ENCODE results near the gene ABL2. TPM values are rescaled to one million over a fixed set of nuclear protein-coding genes. Genes with fewer than 3 reads are reported as not detected.

The ABL2 gene
- total RNA-seq, 1 experiment from 2014 or later: 27.9 TPM

DNA sequence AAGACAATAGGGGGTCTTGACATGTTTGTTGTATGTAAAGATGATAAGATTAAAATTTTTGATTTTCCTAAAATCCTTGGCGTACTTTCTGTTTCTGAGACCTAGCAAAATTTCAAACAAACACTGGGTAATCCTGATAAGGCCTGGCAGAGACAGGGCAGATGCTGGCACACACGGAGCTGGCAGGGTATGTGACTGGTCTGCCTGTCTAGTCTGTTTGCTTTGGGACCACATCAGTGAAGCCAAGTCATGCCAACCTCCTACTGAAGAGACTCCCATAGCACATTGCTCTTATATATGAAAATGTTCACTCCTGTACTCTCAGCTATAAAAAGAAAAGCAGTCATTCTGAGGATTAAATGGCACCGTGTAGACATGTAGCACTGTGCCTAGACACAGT, 133.6 kb downstream of the ABL2 start:
- no peak for TF ChIP-seq EZH2 (IDR thresholded peaks at IDR 0.05; ENCODE audit: borderline replicate concordance, low read depth, low read length, poor library complexity, severe bottlenecking)
- TF ChIP-seq, protein P1, sequence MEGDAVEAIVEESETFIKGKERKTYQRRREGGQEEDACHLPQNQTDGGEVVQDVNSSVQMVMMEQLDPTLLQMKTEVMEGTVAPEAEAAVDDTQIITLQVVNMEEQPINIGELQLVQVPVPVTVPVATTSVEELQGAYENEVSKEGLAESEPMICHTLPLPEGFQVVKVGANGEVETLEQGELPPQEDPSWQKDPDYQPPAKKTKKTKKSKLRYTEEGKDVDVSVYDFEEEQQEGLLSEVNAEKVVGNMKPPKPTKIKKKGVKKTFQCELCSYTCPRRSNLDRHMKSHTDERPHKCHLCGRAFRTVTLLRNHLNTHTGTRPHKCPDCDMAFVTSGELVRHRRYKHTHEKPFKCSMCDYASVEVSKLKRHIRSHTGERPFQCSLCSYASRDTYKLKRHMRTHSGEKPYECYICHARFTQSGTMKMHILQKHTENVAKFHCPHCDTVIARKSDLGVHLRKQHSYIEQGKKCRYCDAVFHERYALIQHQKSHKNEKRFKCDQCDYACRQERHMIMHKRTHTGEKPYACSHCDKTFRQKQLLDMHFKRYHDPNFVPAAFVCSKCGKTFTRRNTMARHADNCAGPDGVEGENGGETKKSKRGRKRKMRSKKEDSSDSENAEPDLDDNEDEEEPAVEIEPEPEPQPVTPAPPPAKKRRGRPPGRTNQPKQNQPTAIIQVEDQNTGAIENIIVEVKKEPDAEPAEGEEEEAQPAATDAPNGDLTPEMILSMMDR (conservative IDR thresholded peaks at IDR 0.05; ENCODE audit: low read depth, low read length): no peak
- Histone ChIP-seq H3K27ac (ENCODE audit: low read depth, low read length, poor library complexity, severe bottlenecking) (no peak overlapping the region), H3K27me3 (replicated peaks; ENCODE audit: insufficient read depth, low read depth, low read length, poor library complexity) (no peaks in the 10 kb centered on the region), H3K9me3 (ENCODE audit: low read depth, low read length, poor library complexity, severe bottlenecking) (no peaks in the 10 kb centered on the region), H3K4me3 (ENCODE audit: low read depth, low read length, poor library complexity, severe bottlenecking) (no peak overlapping the region), H3K36me3 (ENCODE audit: insufficient read depth, low read length, poor library complexity, severe bottlenecking) (peaks cover 48% of the 10 kb centered on the region), H3K4me1 (ENCODE audit: insufficient read depth, low read length, poor library complexity, severe bottlenecking) (peaks cover 7% of the 10 kb centered on the region)
- intact Hi-C loops (cut with micrococcal nuclease; ENCODE audit: unreplicated experiment): no loop called here
- ChIA-PET CTCF (no interaction called here), POLR2A (ENCODE audit: low non-redundant PET) (no interaction called here)
- no TSS peak for BruUV-seq (replicated peaks)
- no peak for DNase-seq (ENCODE audit: low spot score)

DNA sequence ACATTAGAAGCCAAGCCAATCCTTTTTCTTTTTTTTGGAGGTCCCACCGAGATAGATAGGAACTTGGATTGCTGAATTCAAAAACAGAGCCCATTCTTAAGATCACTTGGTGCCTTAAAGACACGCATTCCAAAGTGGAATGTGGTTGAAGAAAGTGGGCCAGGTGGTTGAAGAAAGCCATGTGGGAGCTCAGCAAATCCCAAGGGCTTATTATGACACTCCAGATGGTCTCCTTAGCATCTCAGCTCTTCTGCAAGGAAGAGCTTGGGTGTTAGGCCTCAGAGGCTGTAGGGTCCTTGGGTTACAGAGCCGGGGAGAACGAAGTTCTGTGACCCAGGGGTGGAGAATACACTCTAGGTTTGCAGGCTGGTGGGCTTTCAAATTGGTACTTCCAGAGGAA, 134.1 kb downstream of the ABL2 start:
- Histone ChIP-seq H3K27ac (ENCODE audit: low read depth, low read length, poor library complexity, severe bottlenecking) (no peak overlapping the region), H3K4me1 (ENCODE audit: insufficient read depth, low read length, poor library complexity, severe bottlenecking) (peaks cover 13% of the 10 kb centered on the region), H3K27me3 (replicated peaks; ENCODE audit: insufficient read depth, low read depth, low read length, poor library complexity) (no peaks in the 10 kb centered on the region), H3K9me3 (ENCODE audit: low read depth, low read length, poor library complexity, severe bottlenecking) (no peaks in the 10 kb centered on the region), H3K36me3 (ENCODE audit: insufficient read depth, low read length, poor library complexity, severe bottlenecking) (peaks cover 48% of the 10 kb centered on the region), H3K4me3 (ENCODE audit: low read depth, low read length, poor library complexity, severe bottlenecking) (no peak overlapping the region)
- intact Hi-C loops (cut with micrococcal nuclease; ENCODE audit: unreplicated experiment): no loop called here
- TF ChIP-seq EZH2 (IDR thresholded peaks at IDR 0.05; ENCODE audit: borderline replicate concordance, low read depth, low read length, poor library complexity, severe bottlenecking): no peak
- TF ChIP-seq, protein P1 (conservative IDR thresholded peaks at IDR 0.05; ENCODE audit: low read depth, low read length): no peak
- BruUV-seq (replicated peaks): TSS peak; percentile 94
- DNase-seq (ENCODE audit: low spot score): no peak
- ChIA-PET POLR2A (ENCODE audit: low non-redundant PET) (interaction anchor here (0.5 kb wide), 1 partner anchor 80 kb away, joined by 4 read pairs; no protein-coding TSS in a partner anchor), CTCF (no interaction called here)

DNA sequence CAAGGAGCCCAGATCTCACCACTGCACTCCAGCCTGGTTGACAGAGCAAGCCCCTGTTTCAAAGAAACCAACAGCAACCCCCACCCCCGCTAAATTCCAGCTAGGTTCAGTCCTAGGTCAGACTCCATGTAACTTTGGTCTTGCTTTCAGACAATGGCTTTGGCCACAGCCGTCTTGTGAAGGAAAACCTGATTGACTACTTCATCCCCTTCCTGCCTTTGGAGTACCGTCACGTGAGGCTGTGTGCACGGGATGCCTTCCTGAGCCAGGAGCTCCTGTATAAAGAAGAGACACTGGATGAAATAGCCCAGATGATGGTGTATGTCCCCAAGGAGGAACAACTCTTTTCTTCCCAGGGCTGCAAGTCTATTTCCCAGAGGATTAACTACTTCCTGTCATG, 134.7 kb downstream of the ABL2 start:
- peaks cover 48% of the 10 kb centered on the region for H3K36me3 ChIP-seq (ENCODE audit: insufficient read depth, low read length, poor library complexity, severe bottlenecking)
- no peaks in the 10 kb centered on the region for H3K27me3 ChIP-seq (replicated peaks; ENCODE audit: insufficient read depth, low read depth, low read length, poor library complexity)
- H3K4me3 ChIP-seq (ENCODE audit: low read depth, low read length, poor library complexity, severe bottlenecking): no peak overlapping the region
- BruUV-seq (replicated peaks): no TSS peak
- TF ChIP-seq EZH2 (IDR thresholded peaks at IDR 0.05; ENCODE audit: borderline replicate concordance, low read depth, low read length, poor library complexity, severe bottlenecking): no peak
- TF ChIP-seq, protein P1 (conservative IDR thresholded peaks at IDR 0.05; ENCODE audit: low read depth, low read length): no peak
- intact Hi-C loops (cut with micrococcal nuclease; ENCODE audit: unreplicated experiment): no loop called here
- no peaks in the 10 kb centered on the region for H3K9me3 ChIP-seq (ENCODE audit: low read depth, low read length, poor library complexity, severe bottlenecking)
- ChIA-PET POLR2A (ENCODE audit: low non-redundant PET) (interaction anchor here (0.5 kb wide), 1 partner anchor 80 kb away, joined by 4 read pairs; no protein-coding TSS in a partner anchor), CTCF (no interaction called here)
- no peak for DNase-seq (ENCODE audit: low spot score)
- H3K27ac ChIP-seq (ENCODE audit: low read depth, low read length, poor library complexity, severe bottlenecking): no peak overlapping the region
- peaks cover 17% of the 10 kb centered on the region for H3K4me1 ChIP-seq (ENCODE audit: insufficient read depth, low read length, poor library complexity, severe bottlenecking)

Measured in A673 (cell line).